T-cell (primary cell): ENCODE measurements around the gene SERPINA1. TPM values are rescaled to one million over a fixed set of nuclear protein-coding genes. Genes with fewer than 3 reads are reported as not detected.
"Not testable (repeated sequence)": the region's sequence is repeated elsewhere in the genome, so short reads cannot be mapped to it uniquely, and the experiment has no call there.

Experiments
- ATAC-seq, 4 experiments: fragments of 200-7000 bp in 3 of 4; fragments of 150-1000 bp in 1 of 4; cut with Tn5 transposase; replicated peaks in 1 of 4; 1 replicate in 3 of 4; 2 replicates in 1 of 4; pipeline ENCODE4 v1.10.0; 2021; ENCODE audit warnings: moderate library complexity in 3 of 4, mild to moderate bottlenecking in 2 of 4, moderate number of reproducible peaks in 1 of 4
- CTCF ChIA-PET, 2 donors: fragments of 300-600 bp; sonication (Branson Sonifier 250); formaldehyde crosslinking; loops; one replicate each; lab custom pipeline; 2022; ENCODE audit warnings: antibody characterized with exemption in 2 of 2; lab: Charles Lee
- POLR2A ChIA-PET, 2 donors: fragments of 300-600 bp; sonication (Branson Sonifier 250); formaldehyde crosslinking; loops; one replicate each; lab custom pipeline; 2022; ENCODE audit warnings: antibody characterized with exemption in 2 of 2; lab: Charles Lee
- DNase-seq, 35 experiments: peaks; one replicate each; pipeline versions ENCODE4 v3.0.0 to v3.0.0-alpha.2; 2013 to 2023
- H3K27ac ChIP-seq: one replicate; pipeline ENCODE4 v1.5.1; 2013; ENCODE audit warnings: low read length
- H3K27me3 ChIP-seq, 2 experiments: replicated peaks in 1 of 2; 1 replicate in 1 of 2; 2 replicates in 1 of 2; pipeline versions ENCODE4 v1.6.1 to v1.7.0; 2013; ENCODE audit warnings: low read length in 1 of 2, mixed read lengths in 1 of 2; ENCODE audit not compliant: control insufficient read depth in 2 of 2, insufficient read depth in 2 of 2; ENCODE audit errors: extremely low read depth in 1 of 2
- H3K36me3 ChIP-seq, 2 donors: 1 replicate in 1 of 2; 2 replicates in 1 of 2; pipeline versions ENCODE4 v1.6.1 to v1.7.0; 2013; ENCODE audit warnings: low read length in 1 of 2; ENCODE audit not compliant: control insufficient read depth in 2 of 2, insufficient read depth in 1 of 2; ENCODE audit errors: extremely low read depth in 1 of 2
- H3K4me1 ChIP-seq, 2 experiments: 1 replicate in 1 of 2; 2 replicates in 1 of 2; pipeline versions ENCODE4 v1.6.1 to v1.7.0; 2013; ENCODE audit warnings: low read length in 2 of 2, mixed read lengths in 1 of 2; ENCODE audit not compliant: insufficient read depth in 2 of 2, control insufficient read depth in 1 of 2; ENCODE audit errors: extremely low read depth in 1 of 2
- H3K4me3 ChIP-seq, 2 donors: 1 replicate in 1 of 2; 2 replicates in 1 of 2; pipeline versions ENCODE4 v1.5.1 to v1.7.0; 2013; ENCODE audit warnings: mild to moderate bottlenecking in 2 of 2, low read length in 1 of 2, moderate library complexity in 1 of 2; ENCODE audit not compliant: control insufficient read depth in 1 of 2; ENCODE audit errors: extremely low read depth in 1 of 2
- H3K9me3 ChIP-seq: 2 replicates; pipeline ENCODE4 v1.7.0; 2013
- H3K27ac Mint-ChIP-seq, 2 donors: one replicate each; pipeline ENCODE4 v1.8.0; 2020 to 2021; ENCODE audit warnings: mild to moderate bottlenecking in 2 of 2, mixed read lengths in 2 of 2
- H3K27me3 Mint-ChIP-seq, 2 donors: one replicate each; pipeline ENCODE4 v1.8.0; 2021 to 2022; ENCODE audit warnings: mixed read lengths in 2 of 2
- H3K36me3 Mint-ChIP-seq: one replicate; pipeline ENCODE4 v1.8.0; 2021; ENCODE audit warnings: mixed read lengths
- H3K4me1 Mint-ChIP-seq, 3 donors: one replicate each; pipeline ENCODE4 v1.8.0; 2020 to 2022; ENCODE audit warnings: mixed read lengths in 3 of 3, mild to moderate bottlenecking in 1 of 3
- H3K4me3 Mint-ChIP-seq, 3 donors: one replicate each; pipeline ENCODE4 v1.8.0; 2020 to 2022; ENCODE audit warnings: mild to moderate bottlenecking in 3 of 3, mixed read lengths in 3 of 3, moderate library complexity in 3 of 3
- H3K9me3 Mint-ChIP-seq, 3 donors: one replicate each; pipeline ENCODE4 v1.8.0; 2020 to 2022; ENCODE audit warnings: mixed read lengths in 3 of 3
- WGBS: methylation state at CpG from one replicate; pipeline ENCODE4 v1.1.5; 2013; ENCODE audit warnings: missing lambda C conversion rate; ENCODE audit not compliant: insufficient coverage; 5-methylcytosine and 5-hydroxymethylcytosine counted together
- total RNA-seq, 35 experiments: library from RNA in 6 of 35; stranded (reverse) in 6 of 35; fragments of 120-200 nt in 1 of 35; gene quantifications; one replicate each; pipeline versions ENCODE4 v1.2.1 to v1.2.4 and lab custom pipeline; 2013 to 2026

The SERPINA1 gene
- total RNA-seq, 5 donors from 2014 or later (not counting 1 experiment from before 2014, with no cell fraction given), result 0.63 to 11.1 (median 6.7) TPM

DNA sequence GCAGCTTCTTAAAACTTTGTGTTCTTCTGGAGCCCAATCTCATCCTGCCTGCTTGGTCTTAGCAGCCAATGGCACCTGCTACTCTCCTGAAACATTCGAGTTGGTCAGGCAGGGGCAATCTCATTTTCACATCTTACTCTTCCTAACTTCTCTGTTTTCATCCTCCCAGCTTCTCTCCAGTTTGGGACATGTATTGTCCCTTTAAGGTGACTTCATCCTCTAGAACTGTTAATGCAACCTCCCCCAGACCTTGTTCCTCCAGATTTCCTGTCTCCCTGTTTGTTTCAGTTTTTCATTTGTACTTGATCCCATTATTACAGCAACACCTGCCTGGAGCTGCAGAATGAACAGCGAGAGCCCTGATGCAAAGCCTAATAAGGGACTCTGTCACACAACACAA lies 32.9 kb upstream of the SERPINA1 start:
- peaks cover 1 to 11% (median 8%) of the 10 kb centered on the region in 3 donors for H3K9me3 Mint-ChIP-seq
- peaks cover 31 to 36% of the 10 kb centered on the region in 2 donors for H3K27me3 Mint-ChIP-seq
- Histone ChIP-seq H3K27ac (no peak overlapping the region), H3K27me3 (peaks cover 0 to 18% of the 10 kb centered on the region in 2 experiments), H3K36me3 (no peaks in the 10 kb centered on the region), H3K9me3 (no peaks in the 10 kb centered on the region), H3K4me3 (no peak overlapping the region), H3K4me1 (no peaks in the 10 kb centered on the region)
- WGBS, result 25% methylated on average over 1 of the region's 2 CpGs
- H3K4me1 Mint-ChIP-seq, result no peaks in the 10 kb centered on the region
- ChIA-PET CTCF (no interaction called here), POLR2A (interaction anchor here in 1 of 2 donors (0.6 kb wide), 1 partner anchor 24 kb away, joined by 3 read pairs; no protein-coding TSS in a partner anchor)
- DNase-seq (no peak), ATAC-seq (no peak)
- peak overlapping the region in 1 of 2 donors; percentile 5 for H3K27ac Mint-ChIP-seq
- H3K36me3 Mint-ChIP-seq, result no peaks in the 10 kb centered on the region
- no peak overlapping the region for H3K4me3 Mint-ChIP-seq

GRCh38 chr14:94417497-94418205 lies 29.2 kb upstream of the SERPINA1 start:
- Mint-ChIP-seq H3K9me3 (peaks cover 1 to 16% (median 9%) of the 10 kb centered on the region in 3 donors), H3K27me3 (peaks cover 20 to 22% of the 10 kb centered on the region in 2 donors)
- H3K4me3 ChIP-seq, H3K27ac ChIP-seq, H3K36me3 ChIP-seq, CTCF ChIA-PET, ATAC-seq, H3K4me1 ChIP-seq, DNase-seq, H3K4me3 Mint-ChIP-seq, H3K27ac Mint-ChIP-seq, POLR2A ChIA-PET, H3K36me3 Mint-ChIP-seq, H3K27me3 ChIP-seq, H3K4me1 Mint-ChIP-seq, H3K9me3 ChIP-seq: not testable (repeated sequence)
- 38% methylated on average over 1 of the region's 3 CpGs for WGBS

- Mint-ChIP-seq H3K9me3 (peaks cover 6 to 25% (median 19%) of the 10 kb centered on the region in 3 donors), H3K4me3 (no peak overlapping the region)
- POLR2A ChIA-PET, result no interaction called here
Observed at GRCh38 chr14:94412671-94413638, 24.6 kb upstream of the SERPINA1 start.

DNA sequence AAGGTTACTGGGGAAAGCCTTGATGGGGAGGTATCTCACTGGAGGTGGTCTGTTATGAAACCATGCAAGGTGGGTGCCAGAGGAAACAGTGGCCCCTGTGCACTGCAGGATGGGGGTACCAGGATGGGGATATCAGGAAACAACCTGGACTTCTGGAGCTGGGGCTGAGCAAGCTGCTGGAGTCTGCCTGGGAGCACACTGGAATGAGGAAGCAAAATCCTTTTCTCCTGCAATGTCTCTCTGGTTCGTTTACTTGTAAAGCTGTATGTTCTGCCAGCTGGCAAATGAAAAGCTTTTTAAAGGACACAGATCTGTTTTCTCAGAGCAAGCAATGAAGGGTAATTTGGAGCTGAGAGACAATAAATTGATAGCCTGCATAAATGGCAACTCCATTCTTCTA lies 23.2 kb upstream of the SERPINA1 start:
- no peak overlapping the region for H3K27ac Mint-ChIP-seq
- H3K27me3 Mint-ChIP-seq, result peaks cover 17 to 24% of the 10 kb centered on the region in 2 donors
- Histone ChIP-seq H3K27me3 (peaks cover 0 to 6% of the 10 kb centered on the region in 2 experiments), H3K4me3 (no peak overlapping the region), H3K9me3 (no peaks in the 10 kb centered on the region), H3K27ac (no peak overlapping the region), H3K4me1 (no peaks in the 10 kb centered on the region), H3K36me3 (no peaks in the 10 kb centered on the region)
- ChIA-PET CTCF (no interaction called here), POLR2A (no interaction called here)
- DNase-seq (no peak), ATAC-seq (no peak)
- WGBS, result 50% methylated on average over 1 of the region's 1 CpG
- H3K4me3 Mint-ChIP-seq, result no peak overlapping the region
- peaks cover 10 to 28% (median 23%) of the 10 kb centered on the region in 3 donors for H3K9me3 Mint-ChIP-seq
- H3K4me1 Mint-ChIP-seq, result no peaks in the 10 kb centered on the region
- no peaks in the 10 kb centered on the region for H3K36me3 Mint-ChIP-seq

More at GRCh38 chr14:94412671-94413638, 24.6 kb upstream of the SERPINA1 start:
- H3K4me1 Mint-ChIP-seq, result no peaks in the 10 kb centered on the region
- no peaks in the 10 kb centered on the region for H3K4me1 ChIP-seq
- peaks cover 0 to 6% of the 10 kb centered on the region in 2 experiments for H3K27me3 ChIP-seq
- 70% methylated on average over 4 of the region's 8 CpGs for WGBS
- DNase-seq (no peak), ATAC-seq (no peak)
- no peaks in the 10 kb centered on the region for H3K36me3 ChIP-seq
- H3K27ac ChIP-seq, result no peak overlapping the region
- no peaks in the 10 kb centered on the region for H3K9me3 ChIP-seq
- CTCF ChIA-PET, result no interaction called here
- peaks cover 17 to 24% of the 10 kb centered on the region in 2 donors for H3K27me3 Mint-ChIP-seq
- H3K27ac Mint-ChIP-seq, result no peak overlapping the region
- H3K36me3 Mint-ChIP-seq, result no peaks in the 10 kb centered on the region
- H3K4me3 ChIP-seq, result no peak overlapping the region

- H3K36me3 Mint-ChIP-seq, CTCF ChIA-PET: not testable (repeated sequence)
Observed at GRCh38 chr14:94409430-94409829, 21.0 kb upstream of the SERPINA1 start.

DNA sequence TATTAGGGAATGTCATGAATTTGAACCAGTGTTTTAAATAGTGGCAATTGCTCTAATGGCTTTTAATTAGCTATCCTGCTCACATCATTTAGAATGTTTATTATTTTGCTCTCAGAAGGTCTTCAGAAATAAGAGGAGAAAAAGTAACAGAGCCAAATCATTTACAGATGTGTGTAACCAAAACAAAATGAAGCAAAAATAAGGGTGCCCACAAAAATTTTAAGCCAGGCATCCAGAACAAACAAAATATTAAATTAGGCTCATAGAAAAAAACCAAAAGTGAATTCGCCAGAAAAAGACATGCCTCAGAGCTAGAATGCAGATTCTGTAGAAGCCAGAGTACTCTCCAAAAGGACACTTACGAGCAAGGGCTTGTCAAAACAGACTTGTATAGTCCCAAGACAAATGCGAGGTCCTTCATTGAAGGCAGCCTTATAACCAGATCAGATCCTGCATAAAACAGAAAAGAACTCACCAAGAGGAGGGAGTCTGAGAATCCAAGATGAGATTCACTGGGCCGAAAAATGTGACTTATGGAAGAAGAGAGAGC lies 20.2 kb upstream of the SERPINA1 start:
- ChIA-PET POLR2A (no interaction called here), CTCF (no interaction called here)
- H3K4me3 ChIP-seq, result no peak overlapping the region
- Mint-ChIP-seq H3K4me1 (no peaks in the 10 kb centered on the region), H3K9me3 (peaks cover 15 to 28% (median 17%) of the 10 kb centered on the region in 3 donors), H3K4me3 (no peak overlapping the region), H3K36me3 (no peaks in the 10 kb centered on the region), H3K27ac (no peak overlapping the region), H3K27me3 (peaks cover 10 to 18% of the 10 kb centered on the region in 2 donors)
- no peaks in the 10 kb centered on the region for H3K36me3 ChIP-seq
- H3K27ac ChIP-seq, result no peak overlapping the region
- DNase-seq (no peak), ATAC-seq (no peak)
- H3K27me3 ChIP-seq, result peaks cover 0 to 6% of the 10 kb centered on the region in 2 experiments
- H3K9me3 ChIP-seq, result no peaks in the 10 kb centered on the region
- WGBS, result 79% methylated on average over 2 of the region's 4 CpGs
- H3K4me1 ChIP-seq, result no peaks in the 10 kb centered on the region

More at GRCh38 chr14:94409430-94409829, 21.0 kb upstream of the SERPINA1 start:
- H3K36me3 ChIP-seq, H3K27me3 ChIP-seq, ATAC-seq, H3K4me3 ChIP-seq, DNase-seq, H3K4me1 ChIP-seq, H3K4me3 Mint-ChIP-seq, H3K27ac ChIP-seq, H3K27ac Mint-ChIP-seq, POLR2A ChIA-PET, H3K9me3 ChIP-seq, H3K4me1 Mint-ChIP-seq: not testable (repeated sequence)
- WGBS, result 72% methylated on average over 4 of the region's 5 CpGs
- peaks cover 10 to 18% of the 10 kb centered on the region in 2 donors for H3K27me3 Mint-ChIP-seq
- H3K9me3 Mint-ChIP-seq, result peaks cover 15 to 28% (median 17%) of the 10 kb centered on the region in 3 donors
